ENCODE measurements around the gene GCN1. TPM values are rescaled to one million over a fixed set of nuclear protein-coding genes. Genes with fewer than 3 reads are reported as not detected.

GCN1 gene
- total RNA-seq, 2 experiments from 2014 or later, result 217 to 343 TPM

DNA sequence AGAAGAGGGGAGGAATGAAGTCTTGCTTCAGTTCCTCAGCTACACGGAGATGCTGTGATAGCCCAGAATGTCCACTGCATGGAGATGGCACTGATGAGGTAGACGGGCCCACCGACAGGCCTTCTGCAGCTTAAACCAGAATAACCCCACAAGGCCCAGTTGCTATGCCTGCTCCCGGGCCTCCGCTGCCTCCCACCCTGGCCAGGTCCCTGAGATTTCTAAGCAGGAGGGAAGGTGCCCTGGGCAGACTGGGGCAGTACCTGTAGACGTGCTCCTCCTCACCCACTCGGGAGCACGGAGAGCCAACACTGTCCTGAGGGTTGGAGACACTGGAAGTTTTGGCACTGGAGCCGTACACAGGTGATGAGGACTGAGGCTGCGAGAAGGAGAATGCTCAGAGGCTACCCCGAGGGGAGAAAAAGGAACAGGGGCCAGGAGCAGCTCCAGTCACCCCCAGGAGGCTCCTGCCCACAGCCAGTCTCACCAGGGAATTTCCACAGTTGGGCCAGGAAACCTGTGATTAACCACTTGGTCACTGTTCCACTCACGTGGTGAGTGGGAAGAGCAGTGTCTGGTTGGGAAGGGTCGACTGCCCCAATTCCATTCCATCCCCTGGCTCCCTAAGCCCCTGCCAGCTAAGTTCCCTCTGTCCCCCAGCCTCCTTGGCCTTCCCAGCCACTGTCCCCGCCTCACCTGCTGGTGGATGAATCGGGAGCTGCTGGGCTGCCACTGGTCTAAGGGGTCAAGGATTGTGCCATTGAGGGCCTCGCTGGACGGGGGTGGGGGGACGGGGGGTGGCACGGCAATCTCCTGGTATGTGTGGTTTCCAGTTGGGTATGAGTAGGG lies 29.2 kb upstream of the GCN1 start:
- H4K20me1 ChIP-seq (ENCODE audit: insufficient read depth, low read length), result no peaks in the 10 kb centered on the region
- H3K27ac ChIP-seq (ENCODE audit: low read depth, low read length, poor library complexity, severe bottlenecking), result no peak overlapping the region
- ChIA-PET POLR2A (no interaction called here), CTCF (ENCODE audit: unreplicated experiment) (interaction anchor here (0.7 kb wide), 1 partner anchor 23 kb away, joined by 4 read pairs; the partner anchor contains the start of gene RPLP0)
- DNase-seq (ENCODE audit: low spot score), result no peak
- no peak overlapping the region for H2AFZ ChIP-seq (ENCODE audit: low read length)
- H3K4me2 ChIP-seq (ENCODE audit: low read length), result no peak overlapping the region
- H3K36me3 ChIP-seq (ENCODE audit: insufficient read depth, low read length), result no peaks in the 10 kb centered on the region
- no peaks in the 10 kb centered on the region for H3K9me3 ChIP-seq (ENCODE audit: low read length)
- TF ChIP-seq CTCF (conservative IDR thresholded peaks at IDR 0.05; ENCODE audit: low read length) (no peak), EZH2phosphoT487 (IDR thresholded peaks at IDR 0.05; ENCODE audit: borderline replicate concordance, low read depth, low read length) (no peak)
- H3K4me1 ChIP-seq (ENCODE audit: insufficient read depth, low read length, poor library complexity, severe bottlenecking), result peaks cover 25% of the 10 kb centered on the region
- no peak overlapping the region for H3K4me3 ChIP-seq (ENCODE audit: low read depth, low read length, poor library complexity, severe bottlenecking)
- no peaks in the 10 kb centered on the region for H3K79me2 ChIP-seq (ENCODE audit: insufficient read depth, low read depth, low read length)
- BruUV-seq (replicated peaks), result no TSS peak
- H3K9me2 ChIP-seq (ENCODE audit: insufficient read depth, low read length), result no peaks in the 10 kb centered on the region
- intact Hi-C loops (cut with micrococcal nuclease; ENCODE audit: unreplicated experiment), result loop anchor here (10.0 kb wide), 1 partner anchor 211 kb away; the partner anchor contains the start of gene COX6A1

- no peak overlapping the region for H3K27ac ChIP-seq (ENCODE audit: low read depth, low read length, poor library complexity, severe bottlenecking)
- no peak overlapping the region for H3K4me3 ChIP-seq (ENCODE audit: low read depth, low read length, poor library complexity, severe bottlenecking)
- no peaks in the 10 kb centered on the region for H3K79me2 ChIP-seq (ENCODE audit: insufficient read depth, low read depth, low read length)
- no peak for DNase-seq (ENCODE audit: low spot score)
- no peak overlapping the region for H2AFZ ChIP-seq (ENCODE audit: low read length)
- no TSS peak for BruUV-seq (replicated peaks)
- no peak for TF ChIP-seq CTCF (conservative IDR thresholded peaks at IDR 0.05; ENCODE audit: low read length)
- TF ChIP-seq EZH2phosphoT487 (IDR thresholded peaks at IDR 0.05; ENCODE audit: borderline replicate concordance, low read depth, low read length), result no peak
- intact Hi-C loops (cut with micrococcal nuclease; ENCODE audit: unreplicated experiment), result loop anchor here (10.0 kb wide), 1 partner anchor 212 kb away; the partner anchor contains the start of gene COX6A1
- ChIA-PET POLR2A (no interaction called here), CTCF (ENCODE audit: unreplicated experiment) (no interaction called here)
- no peaks in the 10 kb centered on the region for H4K20me1 ChIP-seq (ENCODE audit: insufficient read depth, low read length)
- no peaks in the 10 kb centered on the region for H3K36me3 ChIP-seq (ENCODE audit: insufficient read depth, low read length)
- no peaks in the 10 kb centered on the region for H3K9me3 ChIP-seq (ENCODE audit: low read length)
- no peaks in the 10 kb centered on the region for H3K9me2 ChIP-seq (ENCODE audit: insufficient read depth, low read length)
- no peak overlapping the region for H3K4me2 ChIP-seq (ENCODE audit: low read length)
- peaks cover 15% of the 10 kb centered on the region for H3K4me1 ChIP-seq (ENCODE audit: insufficient read depth, low read length, poor library complexity, severe bottlenecking)
Observed at GRCh38 chr12:120222288-120222832, 27.8 kb upstream of the GCN1 start.

DNA sequence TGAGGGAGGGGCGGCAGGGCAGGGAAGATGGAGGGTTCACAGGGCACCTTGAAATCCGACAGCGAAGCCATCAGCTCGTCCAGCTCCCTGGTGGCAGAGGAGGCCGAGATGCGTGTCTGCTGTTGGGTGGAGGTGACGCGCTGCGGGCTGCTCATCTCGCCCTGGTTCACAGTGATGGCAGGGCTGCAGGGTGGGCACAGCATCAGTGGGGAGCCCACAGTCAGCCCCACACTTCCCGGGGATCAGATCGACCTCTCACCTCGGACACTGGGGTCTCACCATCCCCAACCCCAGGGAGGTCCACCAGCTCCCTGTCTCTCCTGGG lies 27.0 kb upstream of the GCN1 start:
- H3K9me2 ChIP-seq (ENCODE audit: insufficient read depth, low read length), result no peaks in the 10 kb centered on the region
- no TSS peak for BruUV-seq (replicated peaks)
- DNase-seq (ENCODE audit: low spot score), result no peak
- TF ChIP-seq CTCF (conservative IDR thresholded peaks at IDR 0.05; ENCODE audit: low read length), result no peak
- TF ChIP-seq EZH2phosphoT487 (IDR thresholded peaks at IDR 0.05; ENCODE audit: borderline replicate concordance, low read depth, low read length), result no peak
- no peaks in the 10 kb centered on the region for H3K36me3 ChIP-seq (ENCODE audit: insufficient read depth, low read length)
- peaks cover 12% of the 10 kb centered on the region for H3K4me1 ChIP-seq (ENCODE audit: insufficient read depth, low read length, poor library complexity, severe bottlenecking)
- H3K27ac ChIP-seq (ENCODE audit: low read depth, low read length, poor library complexity, severe bottlenecking), result no peak overlapping the region
- H3K9me3 ChIP-seq (ENCODE audit: low read length), result no peaks in the 10 kb centered on the region
- no peak overlapping the region for H2AFZ ChIP-seq (ENCODE audit: low read length)
- H3K4me2 ChIP-seq (ENCODE audit: low read length), result no peak overlapping the region
- CTCF ChIA-PET (ENCODE audit: unreplicated experiment), result no interaction called here
- intact Hi-C loops (cut with micrococcal nuclease; ENCODE audit: unreplicated experiment), result loop anchor here (10.0 kb wide), 1 partner anchor 213 kb away; the partner anchor contains the start of gene COX6A1
- H3K4me3 ChIP-seq (ENCODE audit: low read depth, low read length, poor library complexity, severe bottlenecking), result no peak overlapping the region
- no peaks in the 10 kb centered on the region for H4K20me1 ChIP-seq (ENCODE audit: insufficient read depth, low read length)
- POLR2A ChIA-PET, result interaction anchor here (1.1 kb wide), 1 partner anchor 70 kb away, joined by 5 read pairs; the partner anchor contains the start of gene RNU4-2
- no peaks in the 10 kb centered on the region for H3K79me2 ChIP-seq (ENCODE audit: insufficient read depth, low read depth, low read length)

Data from OCI-LY7 (cell line).